IMR-90 (cell line): ENCODE results near the gene CERS1. TPM values are rescaled to one million over a fixed set of nuclear protein-coding genes. Genes with fewer than 3 reads are reported as not detected.

ENCODE experiments used
- ATAC-seq: fragments of 200-7000 bp; cut with Tn5 transposase; 2 replicates; pipeline ENCODE4 v1.9.1; 2020; ENCODE audit warnings: low read depth, mild to moderate bottlenecking, moderate library complexity
- BruUV-seq: library from RNA; stranded (reverse); fragments of 400-500 nt; replicated peaks from 2 replicates; lab custom pipeline; 2021; lab: Mats Ljungman, UMichigan
- CTCF ChIA-PET: fragments of 300-600 bp; formaldehyde crosslinking; extraction: SDS; loops from one replicate; lab custom pipeline; 2021; ENCODE audit warnings: antibody characterized with exemption; lab: Yijun Ruan, JAX
- POLR2A ChIA-PET: fragments of 300-600 bp; sonication (Branson Sonifier 250); formaldehyde crosslinking; loops from one replicate; lab custom pipeline; 2022; ENCODE audit warnings: antibody characterized with exemption; ENCODE audit not compliant: unreplicated experiment; lab: Charles Lee
- DNase-seq: peaks from one replicate; pipeline ENCODE4 v3.0.0; 2013
- H2AFZ ChIP-seq: replicated peaks from 2 replicates; pipeline ENCODE3; 2013; ENCODE audit warnings: low read length, mild to moderate bottlenecking; ENCODE audit not compliant: poor library complexity
- H2AK5ac ChIP-seq: 2 replicates; pipeline ENCODE4 v1.6.1; 2013; ENCODE audit warnings: low read depth, low read length, inconsistent platforms
- H2AK9ac ChIP-seq: replicated peaks from 2 replicates; pipeline ENCODE3; 2013; ENCODE audit warnings: mild to moderate bottlenecking, low read depth, low read length, moderate library complexity; ENCODE audit not compliant: poor library complexity
- H2BK120ac ChIP-seq: 2 replicates; pipeline ENCODE4 v1.6.1; 2013; ENCODE audit warnings: low read depth, low read length, inconsistent platforms
- H2BK15ac ChIP-seq: 3 replicates; pipeline ENCODE4 v1.6.1; 2013; ENCODE audit warnings: low read depth, low read length, inconsistent platforms
- H2BK20ac ChIP-seq: 2 replicates; pipeline ENCODE4 v1.6.1; 2013; ENCODE audit warnings: low read depth, mild to moderate bottlenecking, inconsistent platforms, low read length, moderate library complexity
- H2BK5ac ChIP-seq: 2 replicates; pipeline ENCODE4 v1.6.1; 2013; ENCODE audit warnings: mild to moderate bottlenecking, low read depth, low read length, inconsistent platforms; ENCODE audit not compliant: poor library complexity, severe bottlenecking
- H3K14ac ChIP-seq: replicated peaks from 2 replicates; pipeline ENCODE4 v1.6.1; 2013; ENCODE audit warnings: low read depth, low read length, inconsistent platforms
- H3K18ac ChIP-seq: 2 replicates; pipeline ENCODE4 v1.6.1; 2013; ENCODE audit warnings: low read depth, low read length, control low read depth
- H3K23ac ChIP-seq: 2 replicates; pipeline ENCODE4 v1.6.1; 2013; ENCODE audit warnings: low read depth, low read length, inconsistent platforms
- H3K27ac ChIP-seq: 2 replicates; pipeline ENCODE4 v1.5.1; 2013; ENCODE audit warnings: mild to moderate bottlenecking, control low read depth, low read length; ENCODE audit not compliant: insufficient read depth
- H3K27me3 ChIP-seq: 2 replicates; pipeline ENCODE4 v1.6.1; 2013; ENCODE audit warnings: low read length; ENCODE audit not compliant: control insufficient read depth, insufficient read depth
- H3K36me3 ChIP-seq: 2 replicates; pipeline ENCODE4 v1.6.1; 2013; ENCODE audit warnings: low read length, mixed read lengths; ENCODE audit not compliant: control insufficient read depth, insufficient read depth
- H3K4ac ChIP-seq: 2 replicates; pipeline ENCODE4 v1.6.1; 2013; ENCODE audit warnings: low read depth, low read length, inconsistent platforms
- H3K4me1 ChIP-seq: 2 replicates; pipeline ENCODE4 v1.6.1; 2013; ENCODE audit warnings: low read length, mixed read lengths; ENCODE audit not compliant: control insufficient read depth, insufficient read depth
- H3K4me2 ChIP-seq: 2 replicates; pipeline ENCODE4 v1.6.1; 2013; ENCODE audit warnings: low read depth, mild to moderate bottlenecking, control low read depth, low read length, moderate library complexity
- H3K4me3 ChIP-seq: 2 replicates; pipeline ENCODE4 v1.5.1; 2013; ENCODE audit warnings: low read depth, mild to moderate bottlenecking, control low read depth, low read length, moderate library complexity; ENCODE audit not compliant: insufficient read depth
- H3K56ac ChIP-seq: 2 replicates; pipeline ENCODE4 v1.6.1; 2013; ENCODE audit warnings: low read length, inconsistent platforms; ENCODE audit not compliant: insufficient read depth; ENCODE audit errors: extremely low read depth
- H3K79me1 ChIP-seq, 2 experiments: 2 replicates each; pipeline ENCODE4 v1.6.1; 2013; ENCODE audit warnings: low read length in 2 of 2, inconsistent platforms in 1 of 2, low read depth in 1 of 2
- H3K9ac ChIP-seq: 2 replicates; pipeline ENCODE4 v1.6.1; 2013; ENCODE audit warnings: low read depth, low read length, control low read depth
- H3K9me1 ChIP-seq: 2 replicates; pipeline ENCODE4 v1.6.1; 2013; ENCODE audit warnings: low read length, inconsistent platforms; ENCODE audit not compliant: insufficient read depth
- H3K9me3 ChIP-seq: 2 replicates; pipeline ENCODE4 v1.6.1; 2013; ENCODE audit warnings: low read length; ENCODE audit not compliant: control insufficient read depth, insufficient read depth
- H4K20me1 ChIP-seq: 2 replicates; pipeline ENCODE4 v1.6.1; 2013; ENCODE audit warnings: low read length, inconsistent platforms; ENCODE audit not compliant: insufficient read depth
- H4K5ac ChIP-seq: 2 replicates; pipeline ENCODE4 v1.6.1; 2013; ENCODE audit warnings: mild to moderate bottlenecking, low read depth, low read length, control low read depth
- H4K8ac ChIP-seq, 2 experiments: 2 replicates each; pipeline ENCODE4 v1.6.1; 2013; ENCODE audit warnings: low read depth in 2 of 2, low read length in 2 of 2, control low read depth in 1 of 2, inconsistent platforms in 1 of 2
- H4K91ac ChIP-seq: 2 replicates; pipeline ENCODE4 v1.6.1; 2013; ENCODE audit warnings: low read depth, low read length, inconsistent platforms; ENCODE audit not compliant: insufficient read depth
- BHLHE40 ChIP-seq: fragments of 150-350 bp; IDR thresholded peaks from 2 replicates; pipeline ENCODE4 v1.6.1; 2016; ENCODE audit warnings: mild to moderate bottlenecking, low read depth, low read length
- CHD1 ChIP-seq: IDR thresholded peaks from 2 replicates; pipeline ENCODE4 v1.6.1; 2012; ENCODE audit warnings: low read depth, low read length, improper control_type of control experiment
- ELK1 ChIP-seq: fragments of 150-350 bp; IDR thresholded peaks from 2 replicates; pipeline ENCODE4 v1.6.1; 2016; ENCODE audit warnings: low read depth, mild to moderate bottlenecking, low read length, moderate library complexity, borderline replicate concordance
- FOS ChIP-seq: fragments of 150-350 bp; IDR thresholded peaks from 2 replicates; pipeline ENCODE4 v1.6.1; 2016; ENCODE audit warnings: low read depth, low read length
- MAFK ChIP-seq: IDR thresholded peaks from 2 replicates; pipeline ENCODE4 v1.6.1; 2012; ENCODE audit warnings: low read depth, low read length, improper control_type of control experiment
- MAZ ChIP-seq: IDR thresholded peaks from 2 replicates; pipeline ENCODE4 v1.6.1; 2012; ENCODE audit warnings: low read depth, mild to moderate bottlenecking, low read length, improper control_type of control experiment, moderate library complexity, borderline replicate concordance
- MXI1 ChIP-seq: IDR thresholded peaks from 2 replicates; pipeline ENCODE4 v1.6.1; 2012; ENCODE audit warnings: low read depth, mild to moderate bottlenecking, low read length, moderate library complexity, borderline replicate concordance
- NFE2L2 ChIP-seq: fragments of 150-350 bp; IDR thresholded peaks from 2 replicates; pipeline ENCODE4 v1.6.1; 2016; ENCODE audit warnings: low read depth, mild to moderate bottlenecking, low read length
- POLR2A ChIP-seq: IDR thresholded peaks from 2 replicates; pipeline ENCODE4 v1.6.1; 2012; ENCODE audit warnings: mild to moderate bottlenecking, low read depth, low read length
- RAD21 ChIP-seq: IDR thresholded peaks from 2 replicates; pipeline ENCODE4 v1.6.1; 2012; ENCODE audit warnings: low read length, improper control_type of control experiment
- RFX5 ChIP-seq: IDR thresholded peaks from 2 replicates; pipeline ENCODE4 v1.8.0; 2012; ENCODE audit warnings: low read depth, mild to moderate bottlenecking, low read length, moderate library complexity
- SMC3 ChIP-seq: fragments of 150-350 bp; IDR thresholded peaks from 2 replicates; pipeline ENCODE4 v1.6.1; 2016; ENCODE audit warnings: low read depth, mild to moderate bottlenecking, antibody characterized with exemption, low read length, moderate library complexity
- USF2 ChIP-seq: fragments of 150-350 bp; IDR thresholded peaks from 2 replicates; pipeline ENCODE4 v1.6.1; 2017; ENCODE audit warnings: mild to moderate bottlenecking, antibody characterized with exemption, low read length, low read depth
- WGBS, 2 experiments: methylation state at CpG; one replicate each; pipeline versions ENCODE4 v1.1.5 to v1.1.7; 2013; ENCODE audit warnings: missing lambda C conversion rate in 2 of 2; ENCODE audit not compliant: insufficient read length in 1 of 2; ENCODE audit errors: extremely low coverage in 2 of 2; 5-methylcytosine and 5-hydroxymethylcytosine counted together
- dilution Hi-C: fragments of 300-500 bp; cut with HindIII; formaldehyde crosslinking; loops from one replicate; pipeline ENCODE4 v1.14.3; 2018; ENCODE audit warnings: low sequenced_read_pairs; ENCODE audit not compliant: unreplicated experiment
- in situ Hi-C: fragments of 300-500 bp; cut with MboI; formaldehyde crosslinking; loops from 3 replicates; pipeline ENCODE4 v1.14.3; 2019; ENCODE audit warnings: low sequenced_read_pairs, inconsistent platforms, mixed read lengths
- intact Hi-C: fragments of 100-400 bp; cut with micrococcal nuclease; formaldehyde crosslinking; loops from 2 replicates; pipeline ENCODE4 v1.10.0; 2022
- polyA plus RNA-seq, 3 experiments: library from polyadenylated mRNA; depleted of rRNA; stranded (reverse); fragments of >200 nt; gene quantifications; 2 replicates each; pipeline ENCODE4 v1.2.3, GENCODE V29; 2012; ENCODE audit warnings: low replicate concordance in 1 of 3
- total RNA-seq: library from RNA; depleted of rRNA; stranded (reverse); fragments of >200 nt; gene quantifications from 2 replicates; pipeline ENCODE4 v1.2.3, GENCODE V29; 2012
- TF ChIP-seq, protein P1 (sequence below): conservative IDR thresholded peaks from 2 replicates; pipeline ENCODE4 v1.5.1; 2012; ENCODE audit warnings: mild to moderate bottlenecking, low read depth, low read length, improper control_type of control experiment

CERS1 gene
- total and polyA plus RNA-seq, 2 of the 4 experiments (the other 2 are of a cell fraction): 0.90 to 4.3 TPM

DNA sequence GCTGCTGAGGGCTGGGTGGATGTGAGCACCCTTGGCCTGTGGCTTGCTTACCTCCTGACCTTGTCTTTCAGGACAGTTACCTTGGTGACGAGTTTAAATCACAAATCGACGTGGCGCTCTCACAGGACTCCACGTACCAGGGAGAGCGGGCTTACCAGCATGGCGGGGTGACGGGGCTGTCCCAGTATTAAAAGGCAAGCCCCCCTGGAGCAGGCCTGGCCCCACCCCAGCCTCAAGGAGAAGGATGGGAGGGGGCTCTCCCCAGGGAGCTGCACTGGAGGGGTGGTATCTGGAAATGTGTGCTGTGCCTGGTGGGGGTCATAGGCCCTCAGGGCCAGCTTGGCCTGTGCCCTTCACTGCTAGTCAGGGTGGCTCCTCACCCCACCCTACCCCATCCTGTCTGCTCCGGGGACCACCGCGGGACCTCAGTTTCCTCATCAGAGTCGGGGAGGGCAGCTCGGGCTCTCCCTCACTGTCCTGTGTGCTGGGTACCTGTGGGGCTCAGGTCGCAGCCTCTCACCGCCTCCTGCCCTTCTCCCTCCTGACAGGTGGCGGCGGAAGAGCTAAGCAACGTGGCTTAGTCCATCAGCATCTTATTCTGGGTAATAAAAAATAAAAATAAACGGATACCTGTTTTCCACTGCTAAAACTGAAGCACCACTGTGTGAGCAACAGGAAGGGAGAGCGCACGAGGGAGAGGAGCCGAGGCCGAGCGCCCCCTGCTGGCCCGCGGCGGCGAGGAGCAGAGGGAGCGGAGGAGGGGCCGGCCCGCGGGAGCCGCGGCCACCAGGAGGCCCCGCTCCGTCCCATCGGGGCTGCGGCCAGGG, 29.8 kb downstream of the CERS1 start:
- ChIA-PET POLR2A (no interaction called here), CTCF (interaction anchor here (0.6 to 1.4 kb wide), 3 partner anchors 10 to 174 kb away, joined by 3 read pairs; no protein-coding TSS in a partner anchor)
- H3K9me1 ChIP-seq: no peaks in the 10 kb centered on the region
- peak; percentile 95 for ATAC-seq
- no peaks in the 10 kb centered on the region for H3K4me1 ChIP-seq
- H2BK5ac ChIP-seq: no peak overlapping the region
- H3K9me3 ChIP-seq: no peaks in the 10 kb centered on the region
- H2AFZ ChIP-seq: no peak overlapping the region
- WGBS, 2 experiments: 5% methylated on average over 4 of the region's 38 CpGs; no CpG with 5 or more reads in 1 of the 2 experiments
- in situ Hi-C loops (no loop called here), intact Hi-C loops (no loop called here), dilution Hi-C loops (no loop called here)
- DNase-seq: peak; percentile 36
- no peak overlapping the region for H3K14ac ChIP-seq
- no peak overlapping the region for H3K18ac ChIP-seq
- no peak overlapping the region for H3K4me3 ChIP-seq
- H3K79me1 ChIP-seq: peaks cover 4 to 8% of the 10 kb centered on the region in 2 experiments; a peak in 2 of 4 replicates
- peaks cover 8% of the 10 kb centered on the region for H4K20me1 ChIP-seq
- no peak overlapping the region for H3K4ac ChIP-seq
- no peaks in the 10 kb centered on the region for H3K27me3 ChIP-seq
- no peak overlapping the region for H3K9ac ChIP-seq
- no peak overlapping the region for H3K56ac ChIP-seq
- H2BK15ac ChIP-seq: no peak overlapping the region
- H4K5ac ChIP-seq: no peak overlapping the region
- H2AK9ac ChIP-seq: no peak overlapping the region
- no peak overlapping the region for H2BK20ac ChIP-seq
- no peak overlapping the region for H2BK120ac ChIP-seq
- no peak overlapping the region for H4K91ac ChIP-seq
- BruUV-seq: no TSS peak
- H2AK5ac ChIP-seq: 0 out of 2 replicates have a peak overlapping the region, but pooled peaks have one; percentile 2
- H4K8ac ChIP-seq: peak overlapping the region in 1 of 2 experiments; percentile 38; a peak in 1 of 4 replicates
- no peak overlapping the region for H3K4me2 ChIP-seq
- no peak overlapping the region for H3K27ac ChIP-seq
- H3K23ac ChIP-seq: no peak overlapping the region
- peaks cover 59% of the 10 kb centered on the region for H3K36me3 ChIP-seq
- TF ChIP-seq RAD21 (peak; percentile 70), CHD1 (no peak), NFE2L2 (no peak), MXI1 (no peak), USF2 (no peak), MAFK (no peak), ELK1 (no peak), MAZ (peak; percentile 83), RFX5 (no peak), SMC3 (peak; percentile 72), POLR2A (no peak), BHLHE40 (no peak), FOS (no peak)
- TF ChIP-seq, protein P1, sequence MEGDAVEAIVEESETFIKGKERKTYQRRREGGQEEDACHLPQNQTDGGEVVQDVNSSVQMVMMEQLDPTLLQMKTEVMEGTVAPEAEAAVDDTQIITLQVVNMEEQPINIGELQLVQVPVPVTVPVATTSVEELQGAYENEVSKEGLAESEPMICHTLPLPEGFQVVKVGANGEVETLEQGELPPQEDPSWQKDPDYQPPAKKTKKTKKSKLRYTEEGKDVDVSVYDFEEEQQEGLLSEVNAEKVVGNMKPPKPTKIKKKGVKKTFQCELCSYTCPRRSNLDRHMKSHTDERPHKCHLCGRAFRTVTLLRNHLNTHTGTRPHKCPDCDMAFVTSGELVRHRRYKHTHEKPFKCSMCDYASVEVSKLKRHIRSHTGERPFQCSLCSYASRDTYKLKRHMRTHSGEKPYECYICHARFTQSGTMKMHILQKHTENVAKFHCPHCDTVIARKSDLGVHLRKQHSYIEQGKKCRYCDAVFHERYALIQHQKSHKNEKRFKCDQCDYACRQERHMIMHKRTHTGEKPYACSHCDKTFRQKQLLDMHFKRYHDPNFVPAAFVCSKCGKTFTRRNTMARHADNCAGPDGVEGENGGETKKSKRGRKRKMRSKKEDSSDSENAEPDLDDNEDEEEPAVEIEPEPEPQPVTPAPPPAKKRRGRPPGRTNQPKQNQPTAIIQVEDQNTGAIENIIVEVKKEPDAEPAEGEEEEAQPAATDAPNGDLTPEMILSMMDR: peak; percentile 99
